Measurements from ENCODE around the gene DDX31.

Gene DDX31

DNA sequence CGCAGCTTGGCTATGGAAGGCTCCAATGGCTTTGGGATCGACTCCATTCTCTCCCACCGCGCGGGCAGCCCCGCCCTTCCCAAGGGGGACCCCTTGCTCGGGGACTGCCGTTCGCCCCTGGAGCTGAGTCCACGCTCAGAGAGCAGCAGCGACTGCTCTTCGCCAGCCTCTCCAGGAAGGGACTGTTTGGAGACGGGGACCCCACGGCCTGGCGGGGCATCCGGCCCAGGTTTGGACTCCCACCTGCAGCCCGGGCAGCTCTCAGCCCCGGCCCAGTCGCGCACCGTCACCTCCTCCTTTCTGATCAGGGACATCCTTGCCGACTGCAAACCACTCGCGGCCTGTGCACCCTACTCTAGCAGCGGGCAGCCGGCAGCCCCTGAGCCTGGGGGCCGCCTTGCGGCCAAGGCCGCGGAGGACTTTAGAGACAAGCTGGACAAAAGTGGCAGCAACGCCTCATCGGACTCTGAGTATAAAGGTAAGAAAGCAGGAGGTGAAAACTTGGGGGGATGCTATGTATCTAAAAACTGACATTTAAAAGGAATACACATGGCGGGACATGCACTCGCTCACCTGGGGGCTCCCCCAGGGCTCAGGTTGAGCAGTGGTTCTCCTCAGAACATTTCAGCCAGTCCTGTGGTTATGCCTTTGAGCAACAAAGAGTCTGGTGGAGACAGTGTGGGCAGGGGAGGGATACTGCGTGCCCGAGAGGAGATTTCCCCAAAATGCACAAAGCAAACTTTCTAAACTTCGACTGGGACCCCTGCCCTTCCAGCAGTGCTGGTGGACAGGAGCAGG, 86.8 kb downstream of the DDX31 start:
- FAIRE-seq, result no peak
- TF ChIP-seq, protein P1, sequence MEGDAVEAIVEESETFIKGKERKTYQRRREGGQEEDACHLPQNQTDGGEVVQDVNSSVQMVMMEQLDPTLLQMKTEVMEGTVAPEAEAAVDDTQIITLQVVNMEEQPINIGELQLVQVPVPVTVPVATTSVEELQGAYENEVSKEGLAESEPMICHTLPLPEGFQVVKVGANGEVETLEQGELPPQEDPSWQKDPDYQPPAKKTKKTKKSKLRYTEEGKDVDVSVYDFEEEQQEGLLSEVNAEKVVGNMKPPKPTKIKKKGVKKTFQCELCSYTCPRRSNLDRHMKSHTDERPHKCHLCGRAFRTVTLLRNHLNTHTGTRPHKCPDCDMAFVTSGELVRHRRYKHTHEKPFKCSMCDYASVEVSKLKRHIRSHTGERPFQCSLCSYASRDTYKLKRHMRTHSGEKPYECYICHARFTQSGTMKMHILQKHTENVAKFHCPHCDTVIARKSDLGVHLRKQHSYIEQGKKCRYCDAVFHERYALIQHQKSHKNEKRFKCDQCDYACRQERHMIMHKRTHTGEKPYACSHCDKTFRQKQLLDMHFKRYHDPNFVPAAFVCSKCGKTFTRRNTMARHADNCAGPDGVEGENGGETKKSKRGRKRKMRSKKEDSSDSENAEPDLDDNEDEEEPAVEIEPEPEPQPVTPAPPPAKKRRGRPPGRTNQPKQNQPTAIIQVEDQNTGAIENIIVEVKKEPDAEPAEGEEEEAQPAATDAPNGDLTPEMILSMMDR (IDR thresholded peaks at IDR 0.05; ENCODE audit: insufficient read depth, missing control alignments), result no peak
- DNase-seq (ENCODE audit: insufficient read length, low spot score), result no peak

DNA sequence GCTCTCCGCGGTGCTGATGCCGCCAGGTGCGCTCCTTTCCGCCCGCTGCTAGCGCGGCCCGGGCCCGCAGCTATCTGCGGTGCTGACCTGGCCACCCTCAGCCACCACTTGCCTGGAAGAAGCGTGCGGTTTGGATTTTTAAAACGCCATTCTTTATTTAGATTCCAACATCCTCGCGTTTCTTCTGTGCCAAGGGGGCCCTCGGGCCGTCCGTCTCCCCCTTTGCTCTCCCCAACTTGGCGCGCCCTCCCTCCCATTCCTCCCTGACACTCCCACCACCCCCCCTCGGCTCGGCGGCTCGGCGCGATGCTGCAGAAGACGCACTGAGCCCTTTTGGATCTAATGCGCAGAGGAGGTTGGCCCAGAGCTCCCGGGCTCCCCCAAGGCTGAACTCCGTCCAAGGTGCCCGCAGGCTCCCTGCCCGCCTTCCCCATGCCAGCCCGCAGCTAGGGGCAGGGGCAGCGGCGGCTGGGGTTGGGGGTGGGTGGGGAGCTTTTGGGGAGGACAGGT, 87.5 kb downstream of the DDX31 start, which contains the start of gene BARHL1:
Gene BARHL1 (plus strand): TSS at position 331 of the 510 bp plus-strand sequence. CDS start 192 bp downstream, outside the sequence.
- FAIRE-seq (no peak), DNase-seq (ENCODE audit: insufficient read length, low spot score) (no peak)

DNA sequence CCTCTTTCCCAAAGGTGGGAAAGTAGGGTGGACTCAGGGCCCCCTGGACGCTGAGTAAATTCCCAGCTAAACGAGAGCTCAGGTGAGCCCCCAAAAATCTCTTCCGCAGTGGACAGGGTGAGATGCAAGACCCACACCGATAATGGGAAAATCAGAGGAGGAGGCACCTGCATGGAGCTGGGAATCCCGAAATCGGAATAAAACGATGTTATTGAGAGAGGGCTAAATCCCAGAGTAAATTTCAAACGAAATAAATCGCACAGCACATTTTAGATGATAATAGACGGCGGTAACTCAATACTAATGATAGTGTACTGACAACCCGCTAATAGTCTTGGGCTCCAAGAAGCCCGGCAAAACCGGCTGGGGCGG, 90.4 kb downstream of the DDX31 start:
- TF ChIP-seq, protein P1 (IDR thresholded peaks at IDR 0.05; ENCODE audit: insufficient read depth, missing control alignments), result no peak
- FAIRE-seq, result no peak
- no peak for DNase-seq (ENCODE audit: insufficient read length, low spot score)

More for the DNA sequence above, 87.5 kb downstream of the DDX31 start, which contains the start of gene BARHL1:
- TF ChIP-seq, protein P1 (IDR thresholded peaks at IDR 0.05; ENCODE audit: insufficient read depth, missing control alignments), result no peak

DNA sequence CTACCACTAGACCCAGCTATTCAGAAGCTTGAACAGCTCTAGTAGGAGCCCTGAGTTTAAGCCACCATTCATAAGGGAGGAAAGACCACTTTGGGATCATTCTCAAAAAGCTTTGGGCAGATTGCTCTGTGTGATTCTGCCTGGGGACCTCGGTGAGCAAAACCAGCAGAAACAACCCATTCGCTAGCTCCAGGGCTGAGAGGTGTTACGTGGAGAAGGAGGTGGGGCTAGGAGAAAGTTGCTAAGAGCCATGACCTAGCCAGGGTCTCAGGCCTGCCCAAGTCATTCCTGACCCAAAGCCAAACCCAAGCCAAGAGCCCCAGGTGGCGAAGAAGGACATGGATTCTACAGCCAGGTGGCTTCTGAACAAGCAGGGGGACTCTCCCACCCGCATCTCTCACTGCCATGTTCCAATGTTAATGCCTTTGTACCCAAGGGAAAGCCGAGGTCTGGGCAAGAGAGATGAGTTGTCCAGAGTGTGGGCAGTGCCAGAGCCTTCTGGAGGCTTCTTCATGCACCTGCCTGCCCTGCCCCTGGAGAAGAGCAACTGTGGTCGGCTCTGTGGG, 91.3 kb downstream of the DDX31 start:
- DNase-seq (ENCODE audit: insufficient read length, low spot score) (no peak), FAIRE-seq (no peak)
- TF ChIP-seq, protein P1 (IDR thresholded peaks at IDR 0.05; ENCODE audit: insufficient read depth, missing control alignments), result no peak

DNA sequence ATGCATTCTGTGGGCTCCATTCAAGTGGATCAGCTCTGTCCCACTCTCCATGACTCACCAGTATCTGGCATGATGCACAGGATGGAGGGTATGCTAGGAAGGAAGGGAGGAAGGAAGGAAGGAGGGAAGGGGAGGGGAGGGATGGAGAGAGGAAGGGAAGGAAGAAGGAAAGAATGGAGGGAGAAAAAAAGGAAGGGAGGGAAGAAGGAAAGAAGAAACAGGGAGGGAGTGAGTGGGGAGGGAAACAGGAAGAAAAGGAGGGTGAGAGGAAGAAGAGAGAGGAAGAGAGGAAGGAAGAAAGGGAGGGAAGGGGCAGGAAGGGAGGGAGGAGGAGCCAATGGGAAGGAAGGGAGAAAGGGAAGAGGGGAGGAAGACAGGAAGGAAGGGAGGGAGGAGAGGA, 92.7 kb downstream of the DDX31 start:
- TF ChIP-seq, protein P1 (IDR thresholded peaks at IDR 0.05; ENCODE audit: insufficient read depth, missing control alignments), result no peak
- no peak for FAIRE-seq

DNA sequence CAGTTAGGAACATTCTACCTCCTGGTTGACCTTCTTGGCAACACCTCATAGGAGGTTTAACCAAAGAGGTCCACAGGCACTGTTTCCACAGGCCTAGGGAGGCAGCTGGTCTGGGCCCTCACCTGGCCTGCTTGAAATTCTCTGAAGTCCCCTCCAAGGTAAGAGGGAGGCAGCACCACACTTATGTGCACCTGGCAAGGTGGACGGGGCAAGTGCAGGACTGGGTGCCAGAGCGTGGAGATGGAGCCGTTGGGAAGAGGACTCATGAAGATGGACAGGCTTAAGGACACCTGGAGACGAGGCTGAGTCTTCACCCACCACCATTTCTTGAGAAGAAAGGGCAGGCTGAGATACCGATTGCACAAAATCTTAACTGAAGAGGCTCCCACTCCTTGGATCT, 94.0 kb downstream of the DDX31 start:
- DNase-seq (ENCODE audit: insufficient read length, low spot score) (no peak), FAIRE-seq (no peak)
- TF ChIP-seq, protein P1 (IDR thresholded peaks at IDR 0.05; ENCODE audit: insufficient read depth, missing control alignments), result no peak

More for the DNA sequence above, 92.7 kb downstream of the DDX31 start:
- DNase-seq (ENCODE audit: insufficient read length, low spot score), result no peak

Data from D721Med (cell line).